ENCODE results near the gene ACACB.

Gene ACACB

DNA sequence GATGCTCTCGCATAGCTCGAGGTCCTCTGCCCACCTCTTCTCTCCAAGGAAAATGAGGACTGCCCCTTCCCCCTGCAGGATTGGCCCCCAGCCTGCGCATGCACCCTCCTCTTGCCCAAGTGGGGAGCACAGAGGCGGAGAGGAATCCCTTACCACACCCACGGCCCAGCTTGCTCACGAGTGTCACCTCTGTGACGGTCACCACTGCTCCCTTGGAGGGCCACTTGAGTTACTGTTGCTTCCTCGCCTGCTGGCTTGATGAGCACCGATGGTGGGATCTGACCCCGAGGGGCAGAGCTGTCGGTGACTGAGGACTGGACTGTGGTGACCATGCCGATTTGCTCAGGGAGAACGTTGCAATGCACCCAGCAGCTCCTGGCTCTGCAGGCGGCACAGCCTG is 151.0 kb downstream of the ACACB start:
- TF ChIP-seq, protein P1, sequence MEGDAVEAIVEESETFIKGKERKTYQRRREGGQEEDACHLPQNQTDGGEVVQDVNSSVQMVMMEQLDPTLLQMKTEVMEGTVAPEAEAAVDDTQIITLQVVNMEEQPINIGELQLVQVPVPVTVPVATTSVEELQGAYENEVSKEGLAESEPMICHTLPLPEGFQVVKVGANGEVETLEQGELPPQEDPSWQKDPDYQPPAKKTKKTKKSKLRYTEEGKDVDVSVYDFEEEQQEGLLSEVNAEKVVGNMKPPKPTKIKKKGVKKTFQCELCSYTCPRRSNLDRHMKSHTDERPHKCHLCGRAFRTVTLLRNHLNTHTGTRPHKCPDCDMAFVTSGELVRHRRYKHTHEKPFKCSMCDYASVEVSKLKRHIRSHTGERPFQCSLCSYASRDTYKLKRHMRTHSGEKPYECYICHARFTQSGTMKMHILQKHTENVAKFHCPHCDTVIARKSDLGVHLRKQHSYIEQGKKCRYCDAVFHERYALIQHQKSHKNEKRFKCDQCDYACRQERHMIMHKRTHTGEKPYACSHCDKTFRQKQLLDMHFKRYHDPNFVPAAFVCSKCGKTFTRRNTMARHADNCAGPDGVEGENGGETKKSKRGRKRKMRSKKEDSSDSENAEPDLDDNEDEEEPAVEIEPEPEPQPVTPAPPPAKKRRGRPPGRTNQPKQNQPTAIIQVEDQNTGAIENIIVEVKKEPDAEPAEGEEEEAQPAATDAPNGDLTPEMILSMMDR (IDR thresholded peaks at IDR 0.05) = no peak
- H3K27me3 Mint-ChIP-seq (ENCODE audit: low read depth, poor library complexity) = peaks cover 39% of the 10 kb centered on the region
- peaks cover 13% of the 10 kb centered on the region for H3K36me3 Mint-ChIP-seq (ENCODE audit: low read depth)
- H3K9me3 Mint-ChIP-seq = peaks cover 18% of the 10 kb centered on the region
- no peak overlapping the region for H3K27ac Mint-ChIP-seq
- H3K4me1 Mint-ChIP-seq = peaks cover 4% of the 10 kb centered on the region
- no peak for DNase-seq
- no peak overlapping the region for H3K4me3 Mint-ChIP-seq

DNA sequence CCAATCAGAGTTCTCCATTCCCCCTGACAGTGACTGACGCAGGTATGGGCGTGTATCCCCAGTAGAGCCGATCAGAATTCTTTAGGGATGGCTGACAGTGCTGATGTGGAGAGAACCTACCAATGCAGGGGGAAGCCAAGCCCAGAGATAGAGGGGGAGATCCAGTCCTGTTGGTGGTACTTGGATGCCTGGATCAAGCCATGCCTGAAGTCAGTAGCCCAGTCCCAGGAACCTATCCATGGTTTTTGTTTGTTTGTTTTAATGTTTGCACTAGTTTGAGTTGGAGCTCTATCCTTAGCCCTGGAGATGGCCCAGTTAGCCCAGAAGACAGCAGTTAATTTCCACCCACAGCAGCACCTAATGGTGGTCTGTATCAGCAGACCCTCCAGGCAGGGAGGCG is 152.5 kb downstream of the ACACB start:
- TF ChIP-seq, protein P1 (IDR thresholded peaks at IDR 0.05) = no peak
- Mint-ChIP-seq H3K4me1 (peaks cover 9% of the 10 kb centered on the region), H3K4me3 (no peak overlapping the region), H3K36me3 (ENCODE audit: low read depth) (peaks cover 8% of the 10 kb centered on the region), H3K27me3 (ENCODE audit: low read depth, poor library complexity) (peaks cover 55% of the 10 kb centered on the region), H3K27ac (no peak overlapping the region), H3K9me3 (peaks cover 18% of the 10 kb centered on the region)
- no peak for DNase-seq

DNA sequence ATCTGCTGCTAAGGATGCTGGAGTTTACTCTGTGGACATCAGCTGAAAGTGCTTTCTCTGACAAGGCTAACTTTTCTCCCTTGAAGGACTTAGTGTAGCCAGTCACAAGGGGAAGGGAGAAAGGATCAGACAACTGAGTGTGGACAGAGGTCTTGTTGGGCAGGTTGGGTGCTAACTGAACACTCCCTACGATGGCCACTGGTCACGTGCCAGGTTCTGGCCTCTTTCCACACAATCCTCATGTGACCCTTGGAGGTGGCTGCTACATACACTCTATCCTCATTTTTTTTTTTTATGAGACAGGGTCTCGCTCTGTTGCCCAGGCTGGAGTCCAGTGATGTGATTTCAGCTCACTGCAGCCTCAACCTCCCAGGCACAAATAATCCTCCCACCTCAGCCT is 153.0 kb downstream of the ACACB start:
- TF ChIP-seq, protein P1 (IDR thresholded peaks at IDR 0.05) = no peak
- H3K4me3 Mint-ChIP-seq = no peak overlapping the region
- H3K9me3 Mint-ChIP-seq = peaks cover 18% of the 10 kb centered on the region
- no peak for DNase-seq
- H3K4me1 Mint-ChIP-seq = peaks cover 9% of the 10 kb centered on the region
- H3K27me3 Mint-ChIP-seq (ENCODE audit: low read depth, poor library complexity) = peaks cover 58% of the 10 kb centered on the region
- peaks cover 4% of the 10 kb centered on the region for H3K36me3 Mint-ChIP-seq (ENCODE audit: low read depth)
- H3K27ac Mint-ChIP-seq = no peak overlapping the region

DNA sequence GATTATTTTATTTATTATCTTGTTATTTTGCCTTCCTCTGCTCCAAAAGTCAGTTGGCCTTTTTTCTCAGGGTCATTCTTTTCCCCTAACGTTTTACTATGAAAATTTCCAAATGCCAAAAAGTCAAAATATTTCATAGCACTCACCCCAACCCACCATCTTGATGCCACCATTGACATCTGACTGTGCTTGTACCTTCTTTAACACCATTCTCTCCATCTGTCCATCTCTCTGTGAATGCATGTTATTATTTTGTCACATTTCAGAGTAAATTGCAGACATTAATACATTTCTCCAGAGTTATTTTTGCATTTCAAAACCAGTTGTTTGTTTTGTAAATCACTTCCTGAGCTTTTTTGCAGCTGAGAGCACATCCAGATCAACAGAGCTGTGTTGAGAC is 154.1 kb downstream of the ACACB start:
- Mint-ChIP-seq H3K9me3 (peaks cover 18% of the 10 kb centered on the region), H3K4me1 (peaks cover 9% of the 10 kb centered on the region), H3K36me3 (ENCODE audit: low read depth) (peaks cover 4% of the 10 kb centered on the region), H3K27ac (no peak overlapping the region), H3K27me3 (ENCODE audit: low read depth, poor library complexity) (peaks cover 67% of the 10 kb centered on the region), H3K4me3 (no peak overlapping the region)
- no peak for DNase-seq
- TF ChIP-seq, protein P1 (IDR thresholded peaks at IDR 0.05) = no peak

DNA sequence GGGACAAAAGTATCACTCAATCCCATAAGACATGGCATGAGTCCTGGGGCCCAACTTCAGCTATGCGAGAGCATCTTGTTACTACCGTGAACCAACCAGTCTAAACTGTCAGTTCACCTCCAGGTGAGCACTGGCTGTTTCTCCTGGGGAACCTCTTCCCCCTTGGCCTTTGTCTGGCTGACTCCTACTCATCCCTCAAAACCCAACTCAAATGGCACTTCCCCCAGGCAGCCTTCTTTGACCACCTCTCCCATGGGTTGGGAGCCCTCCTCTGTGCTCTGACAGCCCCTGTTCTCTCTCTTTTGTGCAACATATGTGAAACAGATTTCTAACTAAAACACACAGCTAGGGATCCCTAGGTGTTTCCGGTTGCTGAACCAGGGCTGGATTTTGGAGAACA is 155.0 kb downstream of the ACACB start:
- no peak overlapping the region for H3K4me3 Mint-ChIP-seq
- H3K27me3 Mint-ChIP-seq (ENCODE audit: low read depth, poor library complexity) = peaks cover 72% of the 10 kb centered on the region

DNA sequence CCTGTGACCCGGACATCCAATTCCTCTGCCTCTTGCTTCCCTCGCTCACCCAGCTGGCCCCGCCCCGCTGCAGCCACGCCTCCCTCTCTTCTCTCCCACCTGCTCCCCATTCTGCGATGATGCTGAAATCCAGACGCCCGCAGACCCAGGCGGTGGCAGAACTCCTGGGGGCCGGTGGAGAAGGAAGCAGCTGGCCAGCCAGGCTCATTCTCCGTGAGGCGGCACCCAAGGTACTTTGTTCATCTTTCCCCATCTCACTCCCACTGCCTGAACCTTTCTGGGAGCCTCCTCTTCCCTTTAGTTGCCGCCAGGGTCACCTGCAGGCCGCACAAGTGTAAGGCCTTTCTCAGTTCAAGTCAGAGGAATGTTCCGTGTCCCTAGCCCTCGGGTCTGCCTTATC is 157.0 kb downstream of the ACACB start:
- H3K27ac Mint-ChIP-seq = no peak overlapping the region
- H3K4me1 Mint-ChIP-seq = peaks cover 12% of the 10 kb centered on the region
- H3K9me3 Mint-ChIP-seq = peaks cover 18% of the 10 kb centered on the region
- peak; percentile 57 for DNase-seq
- H3K4me3 Mint-ChIP-seq = no peak overlapping the region
- H3K27me3 Mint-ChIP-seq (ENCODE audit: low read depth, poor library complexity) = peaks cover 77% of the 10 kb centered on the region
- TF ChIP-seq, protein P1 (IDR thresholded peaks at IDR 0.05) = no peak
- no peaks in the 10 kb centered on the region for H3K36me3 Mint-ChIP-seq (ENCODE audit: low read depth)

More for the DNA sequence above, 155.0 kb downstream of the ACACB start:
- TF ChIP-seq, protein P1 (IDR thresholded peaks at IDR 0.05) = no peak
- Mint-ChIP-seq H3K9me3 (peaks cover 18% of the 10 kb centered on the region), H3K4me1 (peaks cover 6% of the 10 kb centered on the region), H3K36me3 (ENCODE audit: low read depth) (peaks cover 4% of the 10 kb centered on the region), H3K27ac (no peak overlapping the region)
- DNase-seq = no peak
